ENCODE data around the gene DNAJC30.

The DNAJC30 gene

DNA sequence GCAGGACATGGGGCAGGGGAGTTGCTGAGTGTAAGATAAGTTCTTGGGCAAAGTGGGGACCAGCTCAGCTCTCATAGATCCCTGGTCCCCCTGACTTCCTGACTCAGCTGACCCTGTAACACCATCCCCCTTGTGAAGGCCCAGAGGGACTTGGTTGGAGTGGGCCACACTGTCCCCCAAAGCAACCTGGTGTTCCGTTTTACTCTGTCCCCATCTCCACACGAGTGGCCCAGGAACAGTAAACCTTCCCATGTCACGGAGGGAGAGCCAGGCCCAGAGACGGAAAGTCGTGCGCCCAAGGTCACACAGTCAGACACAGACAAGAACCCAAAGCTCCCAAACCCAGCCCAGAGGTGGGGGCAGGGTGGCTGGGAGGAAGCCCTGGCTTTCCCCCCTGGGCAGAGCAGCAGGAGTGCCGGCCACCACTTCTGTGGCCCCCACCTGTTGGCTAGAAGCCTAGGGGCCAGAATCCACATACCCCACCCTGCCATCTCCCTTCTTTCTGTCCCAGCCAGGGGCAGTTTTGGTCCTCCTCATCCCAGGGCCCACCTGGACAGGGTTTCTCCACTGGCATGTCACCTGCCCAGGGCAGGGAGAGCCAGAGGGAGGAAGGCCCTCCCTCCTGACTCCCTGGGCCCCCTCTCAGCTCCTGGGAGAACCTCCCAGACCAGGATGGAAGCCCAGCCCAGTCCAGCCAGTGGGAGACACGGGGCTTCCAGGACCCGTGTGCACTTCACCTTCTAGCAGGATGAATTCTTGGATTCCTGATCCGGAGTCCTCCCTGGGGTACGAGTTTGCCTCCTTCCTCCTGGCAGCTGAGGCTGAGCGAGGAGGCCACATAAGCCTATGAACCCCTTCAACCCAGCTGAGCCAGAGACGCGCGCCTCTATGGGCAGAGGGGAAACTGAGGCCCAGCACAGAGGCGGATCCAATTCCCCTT lies 36.2 kb downstream of the DNAJC30 start:
- DNase-seq: no peak

- no peak for DNase-seq
Observed at GRCh38 chr7:73645643-73646174, 37.5 kb downstream of the DNAJC30 start.

- no peak for DNase-seq
Observed at GRCh38 chr7:73644688-73645286, 38.5 kb downstream of the DNAJC30 start.

- no peak for DNase-seq
Observed at GRCh38 chr7:73642834-73643233, 40.4 kb downstream of the DNAJC30 start.

- DNase-seq: no peak
Observed at GRCh38 chr7:73638911-73639310, 44.3 kb downstream of the DNAJC30 start.

DNA sequence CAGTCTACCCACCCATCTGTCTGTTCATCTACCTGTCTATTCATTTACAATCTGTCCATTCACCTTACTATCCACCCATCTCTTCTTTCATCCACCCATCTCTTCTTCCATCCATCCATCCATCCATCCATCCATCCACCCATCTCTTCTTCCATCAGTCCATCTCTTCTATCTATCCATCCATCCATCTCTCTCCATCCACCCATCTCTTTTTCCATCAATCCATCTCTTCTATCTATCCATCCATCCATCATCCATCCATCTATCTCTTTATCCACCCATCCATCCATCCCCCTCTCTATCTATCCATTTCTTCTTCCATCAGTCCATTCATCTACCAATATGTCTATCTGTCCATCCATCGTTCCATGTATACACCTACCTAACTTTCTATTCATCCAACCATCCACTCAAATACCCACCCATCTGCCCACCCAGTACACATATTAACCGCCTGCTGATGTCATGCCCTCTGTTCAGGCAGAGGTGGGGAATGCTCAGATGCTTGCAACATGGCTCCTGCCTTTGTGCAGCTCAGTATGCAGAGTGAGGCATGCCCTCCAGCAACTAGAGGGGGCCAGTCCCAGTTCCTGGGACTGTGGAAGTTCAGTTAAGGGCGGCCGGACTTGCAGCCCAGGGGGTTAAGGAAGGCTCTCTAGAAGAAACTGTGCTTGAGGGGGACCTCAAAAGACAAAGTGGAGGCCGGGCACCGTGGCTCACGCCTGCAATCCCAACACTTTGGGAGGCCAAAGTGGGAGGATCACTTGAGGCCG lies 47.6 kb downstream of the DNAJC30 start:
- DNase-seq: no peak

GRCh38 chr7:73633844-73634243 lies 49.4 kb downstream of the DNAJC30 start:
- no peak for DNase-seq

- DNase-seq: no peak
Observed at GRCh38 chr7:73633323-73633722, 49.9 kb downstream of the DNAJC30 start.

DNA sequence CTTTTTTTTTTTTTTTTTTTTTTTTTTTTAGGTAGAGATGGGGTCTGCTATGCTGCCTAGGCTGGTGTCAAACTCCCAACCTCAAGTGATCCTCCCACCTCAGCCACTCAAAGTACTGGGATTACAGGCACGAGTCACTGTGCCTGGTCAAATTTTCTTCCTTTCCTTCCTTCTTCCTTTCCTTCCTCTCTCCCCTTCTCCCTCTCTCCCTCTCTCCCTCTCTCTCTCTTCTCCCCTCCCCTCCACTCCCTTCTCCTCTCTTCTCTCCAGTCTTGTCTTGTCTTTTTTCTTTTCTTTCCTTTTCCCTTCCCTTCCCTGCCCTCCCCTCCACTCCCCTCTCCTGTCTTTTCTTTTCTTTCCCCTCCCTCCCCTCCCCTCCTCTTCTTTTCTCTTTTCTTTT lies 51.7 kb downstream of the DNAJC30 start:
- no peak for DNase-seq
